HEK293 (cell line): ENCODE measurements around the gene GRIN2A.

ENCODE experiments used
- CTCF ChIA-PET: fragments of 350-600 bp; formaldehyde crosslinking; extraction: SDS; loops from one replicate; lab custom pipeline; 2021; ENCODE audit warnings: antibody characterized with exemption; lab: Yijun Ruan, JAX
- POLR2A ChIA-PET: fragments of 300-600 bp; formaldehyde crosslinking; extraction: SDS; loops from one replicate; lab custom pipeline; 2020; ENCODE audit warnings: antibody characterized with exemption, inconsistent platforms; lab: Yijun Ruan, JAX
- H3K27ac ChIP-seq: fragments of 200-500 bp; sonication (Bioruptor generic); 2 replicates; pipeline ENCODE4 v1.5.1; 2014; ENCODE audit warnings: low read depth, low read length, control low read depth, inconsistent platforms; ENCODE audit errors: extremely low read depth
- H3K36me3 ChIP-seq, 2 experiments: fragments of 200-500 bp in 1 of 2; sonication (Bioruptor generic) in 1 of 2; 1 replicate in 1 of 2; 2 replicates in 1 of 2; pipeline ENCODE4 v1.5.1; 2014 to 2017; ENCODE audit warnings: inconsistent platforms in 2 of 2, low read length in 2 of 2; ENCODE audit not compliant: control insufficient read depth in 2 of 2, insufficient read depth in 1 of 2
- H3K4me1 ChIP-seq: fragments of 200-500 bp; sonication (Bioruptor generic); 2 replicates; pipeline ENCODE4 v1.5.1; 2014; ENCODE audit warnings: mild to moderate bottlenecking, low read length, inconsistent platforms; ENCODE audit not compliant: control insufficient read depth, insufficient read depth
- H3K4me3 ChIP-seq: 2 replicates; pipeline ENCODE4 v1.5.1; 2011; ENCODE audit warnings: low read depth, mild to moderate bottlenecking, control low read depth, low read length, moderate library complexity
- H3K9me3 ChIP-seq: fragments of 200-500 bp; sonication (Bioruptor generic); 2 replicates; pipeline ENCODE4 v1.5.1; 2014; ENCODE audit warnings: low read depth, low read length, inconsistent platforms; ENCODE audit not compliant: control insufficient read depth, insufficient read depth
- BCL11A ChIP-seq: fragments of 450-650 bp; formaldehyde crosslinking; IDR thresholded peaks from 2 replicates; pipeline ENCODE4 v1.5.1; 2016; ENCODE audit warnings: low read depth, missing biosample characterization, missing genetic modification characterization
- BCL11B ChIP-seq: fragments of 450-650 bp; formaldehyde crosslinking; IDR thresholded peaks from 2 replicates; pipeline ENCODE4 v1.5.1; 2016; ENCODE audit warnings: low read depth, missing biosample characterization, missing genetic modification characterization
- FEZF1 ChIP-seq: fragments of 450-650 bp; formaldehyde crosslinking; IDR thresholded peaks from 2 replicates; pipeline ENCODE4 v1.5.1; 2016; ENCODE audit warnings: missing biosample characterization, missing genetic modification characterization
- KLF8 ChIP-seq: fragments of 450-650 bp; formaldehyde crosslinking; IDR thresholded peaks from 2 replicates; pipeline ENCODE4 v1.5.1; 2016; ENCODE audit warnings: missing biosample characterization, missing genetic modification characterization
- SALL2 ChIP-seq: fragments of 450-650 bp; formaldehyde crosslinking; IDR thresholded peaks from 2 replicates; pipeline ENCODE4 v1.5.0; 2017; ENCODE audit warnings: missing biosample characterization, mild to moderate bottlenecking, missing genetic modification characterization, borderline replicate concordance
- TCF7L2 ChIP-seq: IDR thresholded peaks from 2 replicates; pipeline ENCODE4 v1.6.1; 2011; ENCODE audit warnings: low read depth, mild to moderate bottlenecking, inconsistent platforms, low read length, moderate library complexity, borderline replicate concordance
- ZEB2 ChIP-seq: fragments of 450-650 bp; formaldehyde crosslinking; IDR thresholded peaks from 2 replicates; pipeline ENCODE4 v1.5.1; 2016; ENCODE audit warnings: missing biosample characterization, missing genetic modification characterization
- ZIC2 ChIP-seq: fragments of 450-650 bp; formaldehyde crosslinking; IDR thresholded peaks from 2 replicates; pipeline ENCODE4 v1.5.1; 2016; ENCODE audit warnings: missing biosample characterization, missing genetic modification characterization
- ZNF133 ChIP-seq: fragments of 450-650 bp; formaldehyde crosslinking; IDR thresholded peaks from 2 replicates; pipeline ENCODE4 v1.5.1; 2016; ENCODE audit warnings: missing biosample characterization, missing genetic modification characterization
- ZNF214 ChIP-seq: fragments of 450-650 bp; formaldehyde crosslinking; IDR thresholded peaks from 2 replicates; pipeline ENCODE4 v1.5.1; 2017; ENCODE audit warnings: missing biosample characterization, mild to moderate bottlenecking, missing genetic modification characterization, borderline replicate concordance
- ZNF280C ChIP-seq: fragments of 450-650 bp; formaldehyde crosslinking; IDR thresholded peaks from 2 replicates; pipeline ENCODE4 v1.5.1; 2016; ENCODE audit warnings: missing biosample characterization, missing genetic modification characterization
- ZNF449 ChIP-seq: fragments of 450-650 bp; formaldehyde crosslinking; IDR thresholded peaks from 2 replicates; pipeline ENCODE4 v1.5.1; 2017; ENCODE audit warnings: missing biosample characterization, mild to moderate bottlenecking, missing genetic modification characterization, moderate library complexity
- ZNF488 ChIP-seq: fragments of 450-650 bp; formaldehyde crosslinking; IDR thresholded peaks from 2 replicates; pipeline ENCODE4 v1.5.1; 2016; ENCODE audit warnings: missing biosample characterization, missing genetic modification characterization
- ZNF518A ChIP-seq: fragments of 450-650 bp; formaldehyde crosslinking; conservative IDR thresholded peaks from 2 replicates; pipeline ENCODE4 v1.5.1; 2016; ENCODE audit warnings: low read depth, missing biosample characterization, missing genetic modification characterization
- ZNF544 ChIP-seq: fragments of 450-650 bp; formaldehyde crosslinking; IDR thresholded peaks from 2 replicates; pipeline ENCODE4 v1.5.0; 2017; ENCODE audit warnings: missing biosample characterization, missing genetic modification characterization
- ZNF677 ChIP-seq: fragments of 450-650 bp; IDR thresholded peaks from 2 replicates; pipeline ENCODE4 v1.5.0; 2018; ENCODE audit warnings: missing biosample characterization, mild to moderate bottlenecking, missing genetic modification characterization, moderate library complexity
- ZNF707 ChIP-seq: fragments of 450-650 bp; formaldehyde crosslinking; IDR thresholded peaks from 2 replicates; pipeline ENCODE4 v1.5.1; 2016; ENCODE audit warnings: missing biosample characterization, missing genetic modification characterization
- ZNF843 ChIP-seq: fragments of 450-650 bp; formaldehyde crosslinking; IDR thresholded peaks from 2 replicates; pipeline ENCODE4 v1.5.1; 2016; ENCODE audit warnings: missing biosample characterization, missing genetic modification characterization

The GRIN2A gene

GRCh38 chr16:9996221-9996620, 186.0 kb downstream of the GRIN2A start (continued):
- TF ChIP-seq ZNF707 (no peak), KLF8 (tag by site-specific recombination) (no peak), ZNF518A (tag by site-specific recombination) (no peak), BCL11B (no peak), ZNF214 (tag by site-specific recombination) (no peak)

- Histone ChIP-seq H3K36me3 (no peaks in the 10 kb centered on the region), H3K9me3 (no peaks in the 10 kb centered on the region), H3K4me3 (no peak overlapping the region), H3K4me1 (no peaks in the 10 kb centered on the region), H3K27ac (no peak overlapping the region)
- ChIA-PET CTCF (no interaction called here), POLR2A (no interaction called here)
- TF ChIP-seq ZNF133 (tag by site-specific recombination) (no peak), ZNF488 (tag by site-specific recombination) (no peak), ZNF518A (tag by site-specific recombination) (no peak), ZNF677 (tag by site-specific recombination) (no peak), ZNF449 (tag by site-specific recombination) (no peak), FEZF1 (no peak), ZNF544 (tag by site-specific recombination) (no peak), ZEB2 (tag by site-specific recombination) (no peak), SALL2 (no peak), ZIC2 (tag by site-specific recombination) (no peak), ZNF280C (tag by site-specific recombination) (no peak), TCF7L2 (no peak), BCL11A (no peak), ZNF843 (tag by site-specific recombination) (no peak)
These were observed 189.8 kb downstream of the GRIN2A start for GRCh38 chr16:9992441-9992840.
